ENCODE measurements around the gene NFATC4. TPM values are rescaled to one million over a fixed set of nuclear protein-coding genes. Genes with fewer than 3 reads are reported as not detected.

Gene NFATC4
- total and polyA plus RNA-seq, 7 donors, result 10.4 to 120 (median 45.1) TPM

GRCh38 chr14:24427537-24428508 is 59.8 kb downstream of the NFATC4 start:
- no peak overlapping the region for H3K27ac ChIP-seq
- no peak for DNase-seq
- WGBS, 2 donors, result 82 to 83% methylated on average over 18 of the region's 18 CpGs
- peaks cover 0 to 38% (median 32%) of the 10 kb centered on the region in 4 donors for H3K4me1 ChIP-seq
- H3K36me3 ChIP-seq, result peaks cover 0 to 10% (median 10%) of the 10 kb centered on the region in 4 donors
- intact Hi-C loops (cut with DNase I), result no loop called here
- H3K9me3 ChIP-seq, result no peaks in the 10 kb centered on the region
- H3K27me3 ChIP-seq, result no peaks in the 10 kb centered on the region
- TF ChIP-seq POLR2A (IDR thresholded peaks at IDR 0.05) (no peak), EP300 (IDR thresholded peaks at IDR 0.05) (no peak), POLR2AphosphoS5 (IDR thresholded peaks at IDR 0.05) (no peak), CTCF (IDR thresholded peaks at IDR 0.05) (no peak)
- no peak overlapping the region for H3K4me3 ChIP-seq

- TF ChIP-seq CTCF (IDR thresholded peaks at IDR 0.05) (no peak), POLR2A (IDR thresholded peaks at IDR 0.05) (no peak), EP300 (IDR thresholded peaks at IDR 0.05) (no peak), POLR2AphosphoS5 (IDR thresholded peaks at IDR 0.05) (no peak)
- Histone ChIP-seq H3K9me3 (no peaks in the 10 kb centered on the region), H3K36me3 (peaks cover 0 to 20% (median 13%) of the 10 kb centered on the region in 4 donors), H3K27ac (peak overlapping the region; percentile 94 to 96 (median 95)), H3K4me3 (peak overlapping the region in 3 of 4 donors; percentile 73 to 87 (median 75)), H3K4me1 (peaks cover 0 to 40% (median 33%) of the 10 kb centered on the region in 4 donors), H3K27me3 (no peaks in the 10 kb centered on the region)
- 90 to 91% methylated on average over 18 of the region's 18 CpGs for WGBS, 2 donors
- DNase-seq, result no peak
- intact Hi-C loops (cut with DNase I), result no loop called here
Measured at GRCh38 chr14:24428628-24429394, 60.8 kb downstream of the NFATC4 start.

Small RNA genes within 50 kb of the gene (small RNA-seq; reads per million reads assigned to genes)
- gene RF00026, result 0 reads per million in 3 donors

Other genes starting within 250 kb of the NFATC4 start
Only the 30 nearest of the 31 such genes appear.
- under 1 TPM in 1 of 4 donors, not detected in 3; 0.33 TPM for gene FITM1, start 237.5 kb upstream of the NFATC4 start, total RNA-seq
- 1 to 10 TPM in 1 of 3 donors, not detected in 2; 1.8 TPM for gene FITM1, start 237.5 kb upstream of the NFATC4 start, polyA plus RNA-seq
- 100 to 1,000 TPM; 129 to 186 (median 152) TPM for gene PSME1, start 232.0 kb upstream of the NFATC4 start, total RNA-seq
- gene PSME1, start 232.0 kb upstream of the NFATC4 start, polyA plus RNA-seq, result 100 to 1,000 TPM; 309 to 438 (median 416) TPM
- gene EMC9, start 226.6 kb upstream of the NFATC4 start, total RNA-seq, result 10 to 100 TPM in 3 of 4 donors, 1 to 10 TPM in 1; 5.0 to 20.9 (median 12.9) TPM
- 10 to 100 TPM; 20.6 to 37.2 (median 30.8) TPM for gene EMC9, start 226.6 kb upstream of the NFATC4 start, polyA plus RNA-seq
- gene PSME2, start 221.6 kb upstream of the NFATC4 start, total RNA-seq, result 10 to 100 TPM; 26.2 to 43.5 (median 34.5) TPM
- 100 to 1,000 TPM; 228 to 485 (median 356) TPM for gene PSME2, start 221.6 kb upstream of the NFATC4 start, polyA plus RNA-seq
- gene RNF31, start 220.7 kb upstream of the NFATC4 start, total RNA-seq, result 10 to 100 TPM; 20.2 to 38.4 (median 29.7) TPM
- 10 to 100 TPM; 13.6 to 57.8 (median 37.8) TPM for gene RNF31, start 220.7 kb upstream of the NFATC4 start, polyA plus RNA-seq
- gene IRF9, start 206.9 kb upstream of the NFATC4 start, total RNA-seq, result 100 to 1,000 TPM in 1 of 4 donors, 10 to 100 TPM in 3; 54.6 to 103 (median 56.1) TPM
- gene IRF9, start 206.9 kb upstream of the NFATC4 start, polyA plus RNA-seq, result 100 to 1,000 TPM in 1 of 3 donors, 10 to 100 TPM in 2; 46.2 to 115 (median 51.8) TPM
- gene REC8, start 196.1 kb upstream of the NFATC4 start, total RNA-seq, result 10 to 100 TPM in 2 of 4 donors, 1 to 10 TPM in 2; 4.6 to 24.1 (median 8.3) TPM
- 10 to 100 TPM in 1 of 3 donors, 1 to 10 TPM in 2; 1.8 to 21.7 (median 2.5) TPM for gene REC8, start 196.1 kb upstream of the NFATC4 start, polyA plus RNA-seq
- 10 to 100 TPM; 11.0 to 37.1 (median 13.2) TPM for gene IPO4, start 179.4 kb upstream of the NFATC4 start, total RNA-seq
- 10 to 100 TPM in 1 of 3 donors, 1 to 10 TPM in 2; 3.0 to 24.4 (median 5.4) TPM for gene IPO4, start 179.4 kb upstream of the NFATC4 start, polyA plus RNA-seq
- gene TM9SF1, start 172.7 kb upstream of the NFATC4 start, total RNA-seq, result 10 to 100 TPM; 29.6 to 36.9 (median 34.7) TPM
- 10 to 100 TPM in 2 of 3 donors, 1 to 10 TPM in 1; 7.9 to 37.2 (median 10.8) TPM for gene TM9SF1, start 172.7 kb upstream of the NFATC4 start, polyA plus RNA-seq
- under 1 TPM in 1 of 4 donors, not detected in 3; 0.66 TPM for gene TSSK4, start 162.5 kb upstream of the NFATC4 start, total RNA-seq
- gene TSSK4, start 162.5 kb upstream of the NFATC4 start, polyA plus RNA-seq, result under 1 TPM in 1 of 3 donors, not detected in 2; 0.22 TPM
- 100 to 1,000 TPM in 2 of 4 donors, 10 to 100 TPM in 2; 65.6 to 149 (median 102) TPM for gene CHMP4A, start 154.7 kb upstream of the NFATC4 start, total RNA-seq
- gene CHMP4A, start 154.7 kb upstream of the NFATC4 start, polyA plus RNA-seq, result 100 to 1,000 TPM in 2 of 3 donors, 10 to 100 TPM in 1; 81.6 to 116 (median 109) TPM
- gene MDP1, start 152.1 kb upstream of the NFATC4 start, total RNA-seq, result 10 to 100 TPM; 22.4 to 31.7 (median 26.5) TPM
- 10 to 100 TPM; 15.1 to 34.2 (median 28.8) TPM for gene MDP1, start 152.1 kb upstream of the NFATC4 start, polyA plus RNA-seq
- gene NEDD8, start 135.8 kb upstream of the NFATC4 start, total RNA-seq, result 100 to 1,000 TPM; 104 to 217 (median 189) TPM
- gene NEDD8, start 135.8 kb upstream of the NFATC4 start, polyA plus RNA-seq, result 100 to 1,000 TPM; 204 to 243 (median 221) TPM
- gene GMPR2, start 135.3 kb upstream of the NFATC4 start, total RNA-seq, result 10 to 100 TPM; 44.3 to 63.9 (median 48.3) TPM
- gene GMPR2, start 135.3 kb upstream of the NFATC4 start, polyA plus RNA-seq, result 10 to 100 TPM; 56.5 to 97.1 (median 58.9) TPM
- gene TINF2, start 125.6 kb upstream of the NFATC4 start, total RNA-seq, result 10 to 100 TPM; 36.6 to 55.3 (median 50.1) TPM
- 10 to 100 TPM; 41.4 to 54.1 (median 43.5) TPM for gene TINF2, start 125.6 kb upstream of the NFATC4 start, polyA plus RNA-seq
- gene TGM1, start 105.0 kb upstream of the NFATC4 start, total RNA-seq, result 1 to 10 TPM in 2 of 4 donors, under 1 TPM in 1, not detected in 1; 0.33 to 1.1 (median 1.1) TPM
- 1 to 10 TPM in 1 of 3 donors, under 1 TPM in 2; 0.60 to 2.7 (median 0.69) TPM for gene TGM1, start 105.0 kb upstream of the NFATC4 start, polyA plus RNA-seq
- gene RABGGTA, start 96.6 kb upstream of the NFATC4 start, total RNA-seq, result 10 to 100 TPM; 14.0 to 25.2 (median 20.0) TPM
- gene RABGGTA, start 96.6 kb upstream of the NFATC4 start, polyA plus RNA-seq, result 10 to 100 TPM; 27.3 to 32.4 (median 31.9) TPM
- 10 to 100 TPM; 13.9 to 34.6 (median 29.3) TPM for gene DHRS1, start 68.4 kb upstream of the NFATC4 start, total RNA-seq
- 10 to 100 TPM; 39.6 to 56.6 (median 40.8) TPM for gene DHRS1, start 68.4 kb upstream of the NFATC4 start, polyA plus RNA-seq
- gene NOP9, start 68.3 kb upstream of the NFATC4 start, total RNA-seq, result 10 to 100 TPM; 12.8 to 16.8 (median 14.9) TPM
- gene NOP9, start 68.3 kb upstream of the NFATC4 start, polyA plus RNA-seq, result 10 to 100 TPM in 2 of 3 donors, 1 to 10 TPM in 1; 7.8 to 29.0 (median 11.3) TPM
- gene CIDEB, start 60.2 kb upstream of the NFATC4 start, total RNA-seq, result 1 to 10 TPM; 4.7 to 9.5 (median 8.0) TPM
- 1 to 10 TPM; 7.2 to 8.6 (median 7.2) TPM for gene CIDEB, start 60.2 kb upstream of the NFATC4 start, polyA plus RNA-seq
- gene LTB4R2, start 58.0 kb upstream of the NFATC4 start, total RNA-seq, result 1 to 10 TPM; 2.5 to 5.5 (median 4.3) TPM
- 1 to 10 TPM in 1 of 3 donors, under 1 TPM in 1, not detected in 1; under 0.01 to 3.9 TPM for gene LTB4R2, start 58.0 kb upstream of the NFATC4 start, polyA plus RNA-seq
- 1 to 10 TPM; 2.1 to 4.2 (median 2.9) TPM for gene LTB4R, start 56.7 kb upstream of the NFATC4 start, total RNA-seq
- 1 to 10 TPM in 2 of 3 donors, under 1 TPM in 1; 0.60 to 9.8 (median 2.1) TPM for gene LTB4R, start 56.7 kb upstream of the NFATC4 start, polyA plus RNA-seq
- gene ADCY4, start 33.1 kb upstream of the NFATC4 start, total RNA-seq, result 10 to 100 TPM in 3 of 4 donors, 1 to 10 TPM in 1; 8.1 to 36.0 (median 17.7) TPM
- gene ADCY4, start 33.1 kb upstream of the NFATC4 start, polyA plus RNA-seq, result 10 to 100 TPM in 1 of 3 donors, 1 to 10 TPM in 2; 1.4 to 16.5 (median 2.4) TPM
- 10 to 100 TPM in 1 of 4 donors, 1 to 10 TPM in 3; 2.6 to 12.5 (median 3.7) TPM for gene RIPK3, start 28.2 kb upstream of the NFATC4 start, total RNA-seq
- gene RIPK3, start 28.2 kb upstream of the NFATC4 start, polyA plus RNA-seq, result 10 to 100 TPM; 28.8 to 66.4 (median 43.5) TPM
- 10 to 100 TPM in 1 of 4 donors, 1 to 10 TPM in 3; 6.8 to 17.4 (median 7.0) TPM for gene NYNRIN, start 30.8 kb downstream of the NFATC4 start, total RNA-seq
- gene NYNRIN, start 30.8 kb downstream of the NFATC4 start, polyA plus RNA-seq, result 1 to 10 TPM in 1 of 3 donors, under 1 TPM in 2; 0.60 to 6.5 (median 0.92) TPM
- gene CBLN3, start 61.5 kb downstream of the NFATC4 start, total RNA-seq, result 1 to 10 TPM; 1.4 to 8.9 (median 2.1) TPM
- 1 to 10 TPM in 2 of 3 donors, under 1 TPM in 1; 0.46 to 3.6 (median 1.2) TPM for gene CBLN3, start 61.5 kb downstream of the NFATC4 start, polyA plus RNA-seq
- 10 to 100 TPM; 44.6 to 60.8 (median 50.6) TPM for gene KHNYN, start 61.8 kb downstream of the NFATC4 start, total RNA-seq
- 10 to 100 TPM; 16.2 to 64.6 (median 36.1) TPM for gene KHNYN, start 61.8 kb downstream of the NFATC4 start, polyA plus RNA-seq
- 10 to 100 TPM; 30.3 to 45.4 (median 33.9) TPM for gene SDR39U1, start 74.6 kb downstream of the NFATC4 start, total RNA-seq
- gene SDR39U1, start 74.6 kb downstream of the NFATC4 start, polyA plus RNA-seq, result 10 to 100 TPM; 35.4 to 57.3 (median 39.1) TPM
- gene CMA1, start 140.1 kb downstream of the NFATC4 start, total RNA-seq, result 1 to 10 TPM in 3 of 4 donors, not detected in 1; 1.2 to 3.3 (median 1.4) TPM
- 1 to 10 TPM in 1 of 3 donors, under 1 TPM in 1, not detected in 1; 0.52 to 1.2 TPM for gene CMA1, start 140.1 kb downstream of the NFATC4 start, polyA plus RNA-seq
- gene CTSG, start 208.1 kb downstream of the NFATC4 start, total RNA-seq, result 1 to 10 TPM in 2 of 4 donors, under 1 TPM in 1, not detected in 1; 0.99 to 8.6 (median 4.1) TPM
- gene CTSG, start 208.1 kb downstream of the NFATC4 start, polyA plus RNA-seq, result 1 to 10 TPM in 1 of 3 donors, under 1 TPM in 1, not detected in 1; 0.67 to 3.0 TPM

Data from sigmoid colon (tissue), 7 donors.